GM18499 (cell line): ENCODE measurements around the gene UNC5C.

Source experiments
- ATAC-seq: cut with Tn5 transposase; IDR thresholded peaks from one replicate; pipeline ENCODE4 v1.9.1; 2021; ENCODE audit warnings: moderate number of reproducible peaks; ENCODE audit not compliant: insufficient read depth, unreplicated experiment

The UNC5C gene

DNA sequence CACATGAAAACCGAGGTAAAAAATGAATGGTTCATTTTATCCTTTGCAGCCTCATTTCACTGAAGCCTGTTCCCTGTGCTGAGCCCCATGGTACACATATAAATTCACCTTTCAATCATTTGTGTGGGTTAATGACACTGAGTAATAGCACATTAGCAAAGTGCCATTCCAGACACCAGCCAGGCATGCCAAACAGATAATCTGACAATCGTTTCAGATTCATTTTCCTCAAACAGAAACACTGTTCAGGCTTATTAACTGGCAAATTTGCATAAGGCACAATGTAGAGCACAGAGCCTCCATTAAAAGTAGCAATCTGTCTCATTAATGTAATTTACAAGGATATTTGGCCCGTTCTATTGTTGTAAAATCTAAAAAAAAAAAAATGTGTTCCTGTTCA lies 76.2 kb downstream of the UNC5C start:
- no peak for ATAC-seq

DNA sequence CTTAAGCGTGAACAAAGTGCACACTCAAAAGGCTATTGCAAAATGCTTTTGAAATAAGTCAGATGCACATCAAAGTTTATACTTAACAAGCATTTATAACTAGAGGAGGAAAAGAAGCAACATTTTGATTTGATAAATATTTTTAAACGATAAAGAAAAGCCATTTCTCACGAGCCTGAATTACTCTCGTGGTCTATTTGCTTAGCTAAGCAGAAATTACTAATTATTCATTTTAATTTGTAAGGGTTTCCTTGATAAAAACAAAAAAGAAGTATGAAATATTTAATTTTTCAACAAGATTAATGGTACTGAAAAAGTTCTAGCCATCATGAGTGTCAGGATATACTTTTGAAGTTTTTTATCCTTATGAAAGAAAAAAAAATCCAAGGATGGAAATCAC lies 78.2 kb downstream of the UNC5C start:
- ATAC-seq, result no peak

DNA sequence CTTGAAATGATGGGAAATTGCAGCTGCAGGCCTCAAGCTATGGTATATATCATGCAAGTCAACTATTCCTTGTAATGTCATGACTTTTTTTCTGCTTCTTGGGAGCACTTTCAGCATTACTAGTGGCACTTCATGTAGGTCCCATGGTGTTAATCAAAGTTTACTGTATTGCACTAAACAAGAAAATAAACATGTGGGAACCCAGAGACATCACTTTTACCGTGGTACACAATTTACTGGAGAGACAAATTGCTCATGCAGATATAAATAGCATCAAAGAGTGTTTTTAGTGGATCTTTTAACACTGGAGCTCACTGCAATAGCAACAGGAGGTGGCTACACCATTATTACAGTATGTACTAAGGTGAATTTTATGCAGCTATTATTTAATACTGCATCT lies 79.2 kb downstream of the UNC5C start:
- ATAC-seq, result no peak

DNA sequence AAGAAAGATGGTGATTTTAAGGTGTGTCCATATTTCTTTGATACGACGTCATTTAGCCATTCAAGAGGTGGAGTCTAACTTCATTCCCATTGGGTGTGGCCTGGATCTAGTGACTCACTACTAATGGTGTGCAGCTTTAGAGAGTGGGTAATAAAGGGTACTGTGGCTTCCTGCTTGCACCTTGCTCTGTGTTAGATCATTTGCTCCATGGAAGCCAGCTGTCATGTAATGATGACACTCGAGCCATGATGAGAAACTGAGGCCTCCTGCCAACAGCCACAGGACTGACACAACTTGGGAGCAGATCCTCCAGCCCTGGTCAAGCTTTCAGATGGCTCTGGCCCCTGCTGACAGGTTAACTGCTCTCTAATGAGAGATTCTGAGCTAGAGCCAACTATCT lies 82.0 kb downstream of the UNC5C start:
- no peak for ATAC-seq

DNA sequence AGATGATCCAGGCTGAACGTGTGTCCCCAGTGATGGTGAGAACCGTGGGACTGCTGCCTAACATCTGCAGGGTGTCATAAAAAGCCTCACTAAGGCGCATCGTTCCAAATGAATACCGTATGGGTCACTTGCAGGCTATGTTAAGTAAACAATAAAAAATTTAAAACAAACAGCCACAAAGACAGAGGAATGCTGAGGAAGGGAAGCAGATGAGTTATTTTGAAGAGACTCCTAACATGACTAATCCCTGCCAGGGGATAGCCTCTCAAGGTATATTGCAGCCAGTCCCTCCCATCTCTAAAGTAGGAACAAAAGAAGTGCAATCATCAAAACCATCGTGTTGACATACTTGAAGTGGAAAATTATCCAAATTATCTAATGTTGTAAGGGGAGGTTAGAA lies 83.8 kb downstream of the UNC5C start:
- ATAC-seq, result no peak

DNA sequence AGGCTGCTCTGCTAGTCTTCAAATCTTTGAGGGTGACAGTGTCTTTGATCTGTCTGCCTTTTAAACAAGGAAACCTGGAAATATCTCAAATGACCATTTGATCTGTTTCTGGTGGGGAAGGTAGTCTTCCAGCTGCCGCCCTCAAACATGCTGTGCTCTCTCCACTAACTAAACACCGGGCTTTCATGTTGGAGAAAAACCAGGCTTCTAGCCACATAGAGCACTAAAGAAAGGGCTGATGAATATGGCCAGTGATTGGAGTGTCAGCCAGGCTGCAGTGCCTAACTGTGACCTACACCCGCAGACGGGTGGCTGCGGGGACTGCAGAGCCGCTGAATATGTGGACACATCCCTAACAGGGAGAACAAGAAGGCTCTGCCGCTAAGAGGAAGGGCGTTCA lies 85.9 kb downstream of the UNC5C start:
- ATAC-seq, result no peak

DNA sequence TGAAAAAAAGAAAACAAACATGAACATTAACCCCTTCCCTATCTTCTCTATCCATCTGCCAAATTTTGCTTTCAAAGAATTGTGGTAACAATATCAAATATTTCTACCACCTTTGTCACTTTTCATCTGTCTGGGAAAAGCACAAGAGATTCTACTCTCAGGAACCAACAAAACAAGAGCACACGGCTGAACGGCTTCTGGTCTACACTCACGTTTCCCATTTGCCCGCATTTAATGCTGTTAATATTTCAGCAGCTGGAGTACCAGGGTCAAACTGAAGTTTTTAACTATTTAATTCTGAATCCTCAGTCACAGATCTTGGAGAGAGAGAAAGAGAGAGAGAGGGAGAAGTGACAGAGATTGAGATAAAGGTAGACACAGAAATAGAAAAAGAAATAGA lies 91.4 kb downstream of the UNC5C start:
- no peak for ATAC-seq

DNA sequence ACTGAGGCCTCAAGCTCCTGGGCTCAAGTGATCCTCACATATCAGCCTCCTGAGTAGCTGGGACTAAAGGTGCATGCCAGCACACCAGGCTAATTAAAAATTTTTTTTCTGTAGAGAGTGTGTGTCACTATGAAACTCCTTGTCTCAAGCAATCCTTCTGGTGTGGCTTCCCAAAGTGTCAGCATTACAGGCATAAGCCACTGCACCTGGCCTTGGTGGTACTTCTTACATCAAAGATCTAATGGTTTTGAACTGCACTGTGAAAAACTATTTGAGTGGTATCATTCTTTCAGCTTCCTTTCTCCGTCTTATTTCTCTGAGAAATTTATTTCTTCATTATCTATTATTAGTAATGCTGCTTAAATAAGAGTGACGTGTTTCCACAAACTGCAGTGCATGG lies 98.5 kb downstream of the UNC5C start:
- ATAC-seq, result no peak

DNA sequence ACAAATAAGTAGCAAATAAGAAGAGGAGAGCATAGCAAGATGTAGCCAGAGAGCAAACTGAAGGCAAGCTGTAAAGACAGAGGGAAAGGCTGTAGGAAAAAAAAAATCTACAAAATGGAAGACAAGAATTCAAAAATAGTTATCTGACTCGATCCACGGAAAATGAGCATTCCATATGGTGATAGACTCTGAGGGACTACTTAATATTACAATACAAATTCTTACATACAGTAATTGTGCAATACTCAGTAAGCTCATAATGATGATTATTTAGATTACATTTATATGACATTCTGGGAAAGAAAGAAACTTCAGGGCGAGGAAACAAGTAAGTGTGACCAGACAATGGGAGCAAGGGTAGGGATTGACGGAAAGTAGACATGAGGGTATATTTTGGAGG lies 102.6 kb downstream of the UNC5C start:
- ATAC-seq, result no peak

DNA sequence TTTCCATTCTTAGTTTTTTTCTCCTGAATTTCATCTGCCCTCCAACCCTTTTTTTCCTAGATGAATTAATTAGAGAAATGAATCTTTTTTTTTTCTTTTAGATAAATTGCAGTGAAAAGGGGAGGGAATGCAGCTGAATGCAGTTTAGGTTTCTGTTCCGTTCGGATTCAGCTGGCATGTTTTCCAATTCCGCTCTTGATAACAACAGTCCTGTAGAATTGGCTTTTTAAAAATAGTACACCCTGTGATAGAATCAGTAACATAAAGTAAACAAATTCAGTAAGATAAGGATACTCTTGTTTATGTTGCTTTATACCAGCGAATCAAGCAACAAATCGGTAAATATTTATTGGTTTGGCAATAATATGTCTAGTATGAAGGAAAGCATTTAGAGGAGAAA lies 103.5 kb downstream of the UNC5C start:
- ATAC-seq, result no peak

DNA sequence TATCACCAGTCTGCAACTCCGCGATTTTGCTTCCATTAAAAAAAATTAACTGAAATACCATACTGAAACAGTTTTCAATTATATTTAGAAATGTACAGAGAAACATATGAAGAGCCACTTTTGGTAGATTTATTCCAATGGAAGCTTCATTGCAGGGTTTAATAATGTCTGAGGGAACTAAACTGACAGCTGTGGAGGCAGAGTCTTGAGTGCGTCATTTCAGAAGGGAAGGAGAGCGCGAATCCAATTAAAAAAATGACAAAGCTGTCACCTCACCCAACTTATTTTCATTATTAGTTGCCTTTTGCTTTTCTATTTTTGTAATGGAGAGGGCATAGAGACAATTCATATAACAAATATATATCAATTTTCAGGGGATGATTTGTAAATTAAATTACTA lies 104.0 kb downstream of the UNC5C start:
- ATAC-seq, result no peak

DNA sequence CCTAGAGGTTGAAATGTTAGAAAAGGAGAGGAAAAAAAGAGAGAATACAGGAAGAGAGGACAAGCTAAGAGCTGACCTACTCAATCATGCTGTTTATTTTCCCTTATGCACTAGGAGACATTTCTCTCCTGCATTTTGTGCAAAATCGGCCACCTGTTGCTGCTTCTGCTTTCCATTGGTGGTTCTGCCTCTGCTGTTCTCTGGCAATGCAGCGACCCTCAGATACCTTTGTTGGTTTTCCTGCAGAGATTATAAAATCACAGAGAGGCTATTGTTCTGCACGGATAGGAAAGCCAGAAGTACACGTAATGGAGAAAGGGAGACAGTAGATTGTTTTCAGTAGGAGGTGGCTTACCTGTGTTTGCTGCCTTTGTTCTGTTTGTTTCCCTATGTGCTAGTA lies 108.9 kb downstream of the UNC5C start:
- ATAC-seq, result no peak

DNA sequence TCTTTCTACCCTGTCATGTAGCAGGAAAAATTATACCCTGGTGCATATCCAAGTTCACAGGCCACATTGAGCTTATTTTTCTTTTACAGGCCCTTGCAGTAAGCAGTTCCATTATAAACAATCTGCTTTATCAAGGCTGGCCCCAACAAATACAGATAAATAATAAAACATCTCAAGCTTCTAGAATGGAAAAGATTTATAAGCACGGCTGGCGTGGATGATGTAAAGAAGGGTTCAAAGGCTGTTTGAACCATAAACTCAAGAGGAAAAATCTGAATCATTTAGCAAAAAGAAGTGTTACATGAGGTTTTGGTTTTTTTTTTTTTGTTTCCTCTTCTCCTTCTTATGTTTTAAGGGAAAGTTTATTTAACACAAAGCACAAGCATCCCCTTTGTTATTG lies 109.7 kb downstream of the UNC5C start:
- ATAC-seq, result no peak

DNA sequence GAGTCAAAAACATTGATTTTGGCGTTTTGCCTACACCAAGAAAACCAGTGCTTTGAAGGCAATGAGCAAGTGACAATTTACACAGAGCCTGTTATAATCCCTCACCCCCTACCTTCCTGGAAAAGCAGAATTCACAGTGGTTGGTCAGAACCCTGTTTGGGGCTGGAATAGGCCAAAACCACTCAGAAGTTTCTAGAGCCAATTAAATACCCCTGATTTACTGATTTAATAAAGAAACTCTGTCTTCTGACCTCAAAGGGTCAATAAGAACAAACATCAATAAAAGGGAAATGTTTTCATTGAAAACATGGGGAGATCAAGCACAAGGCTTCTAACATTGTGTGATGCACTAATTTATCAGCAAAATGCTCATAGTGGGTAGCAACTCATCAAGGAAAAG lies 116.3 kb downstream of the UNC5C start:
- no peak for ATAC-seq

DNA sequence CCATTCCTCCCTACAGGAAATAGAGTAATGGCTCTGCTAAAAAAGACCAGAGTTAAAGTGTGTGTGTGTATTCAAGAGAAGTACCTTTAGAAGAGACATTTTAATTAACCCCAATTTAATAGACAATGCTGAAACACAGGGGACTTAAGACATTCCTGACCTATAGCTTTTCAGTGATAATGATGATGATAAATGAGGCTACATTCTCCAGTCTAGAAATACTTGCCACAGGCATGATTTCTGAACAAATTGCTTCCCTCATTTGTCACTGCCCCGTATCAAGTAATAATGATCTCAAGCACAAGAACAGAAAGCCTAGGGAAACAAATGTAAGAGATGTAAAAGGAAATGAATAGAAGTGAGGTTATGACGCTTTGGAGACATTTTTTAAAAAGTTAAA lies 117.1 kb downstream of the UNC5C start:
- no peak for ATAC-seq

DNA sequence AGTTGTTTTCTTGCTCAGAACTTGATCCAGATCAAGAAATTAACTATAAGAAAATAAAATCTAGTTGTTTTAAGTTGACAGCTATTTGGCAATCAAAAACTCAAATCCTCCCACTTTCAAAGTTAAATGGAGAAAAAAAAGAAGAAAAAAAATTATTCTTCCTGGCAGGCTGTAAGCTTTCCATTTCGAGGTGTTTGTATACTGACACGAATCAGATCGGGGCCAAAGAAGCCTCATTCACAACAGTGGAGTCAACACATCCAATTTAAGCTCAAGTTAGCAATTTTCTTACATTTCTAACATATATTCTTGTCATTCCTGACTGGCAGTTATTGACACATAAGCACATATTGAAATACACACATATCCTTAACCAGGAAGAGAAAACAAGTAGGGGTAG lies 119.4 kb downstream of the UNC5C start:
- ATAC-seq, result no peak

DNA sequence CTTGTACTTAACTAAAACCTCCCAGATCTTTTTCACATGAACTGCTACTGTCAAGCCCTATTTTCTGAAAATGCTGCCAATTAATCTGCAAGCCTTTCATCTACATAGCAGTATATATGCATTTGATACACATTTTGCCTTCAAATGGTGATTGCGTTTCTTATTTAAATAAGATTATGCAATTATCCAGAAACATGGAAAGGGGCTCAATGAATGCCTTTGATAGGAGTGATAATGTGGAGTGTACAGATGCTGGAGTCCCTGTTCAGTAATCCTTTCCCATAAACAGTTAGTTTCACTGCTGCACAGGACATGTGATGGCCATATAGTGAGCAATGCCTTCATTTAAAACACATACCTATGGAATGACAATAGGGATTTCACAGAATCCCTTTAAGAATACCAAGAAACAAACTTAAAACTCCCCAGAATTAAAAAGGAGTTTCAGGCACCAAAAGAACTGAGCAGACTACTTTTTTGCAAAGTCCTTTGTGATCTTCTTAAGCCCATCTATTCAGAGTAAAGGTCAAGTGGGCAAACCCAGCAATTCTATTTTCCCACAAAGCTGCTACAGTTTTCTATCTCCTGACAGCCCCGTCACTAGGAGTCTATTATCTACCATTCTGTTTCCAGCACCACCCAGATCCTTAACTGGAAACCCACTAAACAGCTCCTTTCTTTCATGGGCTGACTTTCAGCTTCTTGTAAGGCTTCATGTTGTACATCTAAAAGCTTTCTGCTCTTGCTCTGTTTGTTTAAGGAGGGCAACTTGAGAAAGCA lies 120.3 kb downstream of the UNC5C start:
- no peak for ATAC-seq

DNA sequence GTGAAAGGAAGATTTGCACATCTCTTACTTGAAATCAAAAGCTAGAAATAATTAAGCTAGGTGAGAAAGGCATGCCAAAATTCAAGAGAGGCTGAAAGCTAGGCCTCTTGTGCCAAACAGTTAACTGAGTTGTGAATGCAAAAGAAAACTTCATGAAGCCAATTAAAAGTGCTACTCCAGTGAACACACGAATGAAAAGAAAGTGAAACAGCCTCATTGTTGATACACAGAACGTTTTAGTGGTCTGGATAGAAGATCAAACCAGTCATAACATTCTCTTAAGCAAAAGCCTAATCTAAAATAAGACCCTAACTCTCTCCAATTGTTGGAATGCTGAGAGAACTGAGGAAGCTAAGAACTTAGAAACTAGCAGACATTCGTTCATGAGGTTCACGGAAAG lies 122.3 kb downstream of the UNC5C start:
- no peak for ATAC-seq

DNA sequence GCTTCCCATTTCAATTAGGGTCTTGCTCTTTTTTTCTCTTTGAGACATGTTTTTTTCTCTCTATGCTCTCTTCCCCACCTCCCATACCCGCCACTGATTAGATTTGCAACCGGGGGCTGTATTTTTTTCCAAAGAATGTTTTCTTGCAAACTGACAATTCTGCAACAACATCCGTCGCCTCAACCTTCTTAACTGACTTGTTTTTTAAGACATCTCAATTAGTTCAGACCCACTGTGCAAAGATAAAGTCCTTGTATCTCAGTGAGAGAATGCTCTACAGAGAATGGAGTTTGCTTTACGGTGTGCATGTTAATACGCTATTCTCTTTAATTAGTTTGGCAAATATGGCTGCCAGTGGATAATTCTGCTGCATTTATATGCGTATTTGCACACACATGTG lies 126.3 kb downstream of the UNC5C start:
- ATAC-seq, result no peak

DNA sequence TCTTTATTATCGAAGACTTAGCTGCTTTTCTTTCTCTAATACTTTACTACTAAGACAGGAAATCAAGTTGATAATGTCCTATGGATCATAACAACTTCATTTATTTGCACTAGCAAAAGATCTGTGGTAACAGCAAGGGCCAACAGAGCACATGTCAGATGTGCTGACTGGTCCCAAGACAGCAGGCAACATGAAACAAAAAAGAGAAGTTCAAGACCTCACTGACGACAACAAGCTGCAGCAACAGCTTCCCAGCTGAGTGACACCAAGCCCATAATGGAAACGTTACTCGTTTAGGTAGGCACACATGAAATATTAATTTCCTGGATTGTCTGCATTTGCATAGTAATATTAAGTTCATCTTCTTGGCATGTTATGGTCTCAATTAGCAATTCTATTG lies 126.9 kb downstream of the UNC5C start:
- no peak for ATAC-seq

DNA sequence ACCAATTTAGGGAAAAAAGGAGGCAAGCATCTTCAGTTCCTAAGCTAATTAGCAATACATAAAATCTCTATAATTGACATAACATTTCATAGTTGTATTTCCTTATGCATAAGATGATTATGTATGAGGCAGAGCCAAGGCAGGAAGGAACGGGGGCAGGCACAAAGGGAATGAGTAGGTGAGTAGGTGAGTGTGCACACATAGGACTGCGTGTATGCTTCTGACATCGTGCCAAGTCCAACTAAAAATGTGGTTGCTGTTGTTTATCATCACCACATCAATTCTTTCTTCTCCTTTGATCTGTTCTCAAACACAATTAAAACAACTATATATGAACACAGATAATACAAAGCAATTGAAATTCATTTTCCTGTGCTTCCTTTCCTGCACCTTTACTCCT lies 131.2 kb downstream of the UNC5C start:
- ATAC-seq, result no peak

DNA sequence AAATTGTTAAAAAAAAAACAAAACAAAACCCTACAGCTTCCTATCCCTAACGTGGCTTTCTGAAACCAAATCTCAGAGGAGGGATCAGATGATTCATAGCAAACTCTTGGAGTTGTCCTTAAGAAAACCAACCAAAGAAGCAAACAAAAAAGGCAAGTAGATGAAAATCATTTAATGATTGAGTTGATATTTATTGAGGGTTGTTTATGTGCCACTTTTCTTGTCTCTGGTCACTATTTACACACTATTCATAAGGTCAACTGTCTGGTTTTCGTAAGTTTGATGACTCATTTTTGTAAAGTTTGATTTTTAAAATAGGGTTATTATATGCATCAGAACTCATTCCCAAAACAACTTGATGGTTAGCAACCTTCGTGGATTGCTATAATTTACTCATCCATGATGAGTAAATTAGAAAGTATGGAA lies 133.4 kb downstream of the UNC5C start:
- ATAC-seq, result no peak
